Measurements from ENCODE around the gene UBL4A. TPM values are rescaled to one million over a fixed set of nuclear protein-coding genes. Genes with fewer than 3 reads are reported as not detected.

Gene UBL4A
- total RNA-seq, 1 donor from 2014 or later, result 20.9 TPM

DNA sequence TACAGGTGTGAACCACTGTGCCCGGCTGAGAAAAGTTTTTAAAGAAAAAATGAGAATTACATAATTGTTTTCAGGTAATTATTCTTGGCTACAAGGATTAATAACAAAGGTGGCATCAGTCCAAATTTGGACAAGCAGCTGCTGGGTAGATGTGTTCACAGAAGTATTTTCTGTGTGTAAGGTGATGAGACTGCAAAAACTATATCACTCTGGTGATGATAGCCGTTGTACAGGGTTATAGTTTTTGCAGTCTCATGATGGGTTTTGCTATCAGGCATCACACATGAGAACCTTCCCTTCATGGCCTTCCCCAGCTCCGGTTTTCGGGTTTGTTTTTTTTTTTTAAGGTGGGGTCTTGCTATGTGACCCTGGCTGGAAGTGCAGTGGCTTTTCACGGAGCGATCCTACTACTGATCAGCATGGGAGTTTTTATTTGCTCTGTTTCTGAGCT is 9.1 kb upstream of the UBL4A start:
- peaks cover 12% of the 10 kb centered on the region for H3K4me1 Mint-ChIP-seq
- CTCF ChIA-PET, result no interaction called here
- intact Hi-C loops (cut with micrococcal nuclease), result no loop called here
- POLR2A ChIA-PET, result interaction anchor here (0.6 to 0.8 kb wide), 3 partner anchors 12 to 98 kb away, joined by 3 to 4 read pairs (median 3); partner anchors contain the start of gene RPL10
- ATAC-seq (ENCODE audit: low read depth) (no peak), DNase-seq (no peak)
- H3K27me3 Mint-ChIP-seq, result no peaks in the 10 kb centered on the region
- no peak overlapping the region for H3K27ac Mint-ChIP-seq
- H3K36me3 Mint-ChIP-seq (ENCODE audit: low read depth), result no peaks in the 10 kb centered on the region
- TF ChIP-seq, protein P1, sequence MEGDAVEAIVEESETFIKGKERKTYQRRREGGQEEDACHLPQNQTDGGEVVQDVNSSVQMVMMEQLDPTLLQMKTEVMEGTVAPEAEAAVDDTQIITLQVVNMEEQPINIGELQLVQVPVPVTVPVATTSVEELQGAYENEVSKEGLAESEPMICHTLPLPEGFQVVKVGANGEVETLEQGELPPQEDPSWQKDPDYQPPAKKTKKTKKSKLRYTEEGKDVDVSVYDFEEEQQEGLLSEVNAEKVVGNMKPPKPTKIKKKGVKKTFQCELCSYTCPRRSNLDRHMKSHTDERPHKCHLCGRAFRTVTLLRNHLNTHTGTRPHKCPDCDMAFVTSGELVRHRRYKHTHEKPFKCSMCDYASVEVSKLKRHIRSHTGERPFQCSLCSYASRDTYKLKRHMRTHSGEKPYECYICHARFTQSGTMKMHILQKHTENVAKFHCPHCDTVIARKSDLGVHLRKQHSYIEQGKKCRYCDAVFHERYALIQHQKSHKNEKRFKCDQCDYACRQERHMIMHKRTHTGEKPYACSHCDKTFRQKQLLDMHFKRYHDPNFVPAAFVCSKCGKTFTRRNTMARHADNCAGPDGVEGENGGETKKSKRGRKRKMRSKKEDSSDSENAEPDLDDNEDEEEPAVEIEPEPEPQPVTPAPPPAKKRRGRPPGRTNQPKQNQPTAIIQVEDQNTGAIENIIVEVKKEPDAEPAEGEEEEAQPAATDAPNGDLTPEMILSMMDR (IDR thresholded peaks at IDR 0.05), result no peak
- H3K4me3 Mint-ChIP-seq, result no peak overlapping the region
- no peaks in the 10 kb centered on the region for H3K9me3 Mint-ChIP-seq

DNA sequence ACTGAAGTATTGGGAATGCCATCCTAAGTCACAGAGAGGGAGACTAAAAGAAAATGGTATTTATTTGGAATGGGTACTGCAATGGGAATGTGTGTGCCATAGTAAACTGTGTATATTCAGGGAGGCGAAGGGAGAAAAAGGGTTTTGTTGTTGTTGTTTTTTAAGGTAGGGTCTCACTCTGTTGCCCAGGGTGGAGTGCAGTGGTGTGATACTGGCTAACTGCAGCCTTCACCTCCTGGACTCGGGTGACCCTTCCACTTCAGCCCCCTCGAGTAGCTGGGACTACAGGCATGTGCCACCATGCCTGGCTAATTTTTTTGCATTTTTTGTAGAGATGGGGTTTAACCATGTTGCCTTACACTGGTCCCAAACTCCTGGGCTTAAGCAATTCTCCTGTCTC is 8.3 kb upstream of the UBL4A start:
- CTCF ChIA-PET, result no interaction called here
- TF ChIP-seq, protein P1 (IDR thresholded peaks at IDR 0.05), result no peak
- ATAC-seq (ENCODE audit: low read depth) (no peak), DNase-seq (no peak)
- Mint-ChIP-seq H3K27me3 (no peaks in the 10 kb centered on the region), H3K27ac (no peak overlapping the region), H3K4me3 (no peak overlapping the region), H3K4me1 (peaks cover 13% of the 10 kb centered on the region), H3K9me3 (no peaks in the 10 kb centered on the region), H3K36me3 (ENCODE audit: low read depth) (no peaks in the 10 kb centered on the region)
- intact Hi-C loops (cut with micrococcal nuclease), result loop anchor here (5.0 kb wide), 2 partner anchors 37 to 97 kb away; partner anchors contain the start of genes PLXNA3 and RPL10
- POLR2A ChIA-PET, result no interaction called here

DNA sequence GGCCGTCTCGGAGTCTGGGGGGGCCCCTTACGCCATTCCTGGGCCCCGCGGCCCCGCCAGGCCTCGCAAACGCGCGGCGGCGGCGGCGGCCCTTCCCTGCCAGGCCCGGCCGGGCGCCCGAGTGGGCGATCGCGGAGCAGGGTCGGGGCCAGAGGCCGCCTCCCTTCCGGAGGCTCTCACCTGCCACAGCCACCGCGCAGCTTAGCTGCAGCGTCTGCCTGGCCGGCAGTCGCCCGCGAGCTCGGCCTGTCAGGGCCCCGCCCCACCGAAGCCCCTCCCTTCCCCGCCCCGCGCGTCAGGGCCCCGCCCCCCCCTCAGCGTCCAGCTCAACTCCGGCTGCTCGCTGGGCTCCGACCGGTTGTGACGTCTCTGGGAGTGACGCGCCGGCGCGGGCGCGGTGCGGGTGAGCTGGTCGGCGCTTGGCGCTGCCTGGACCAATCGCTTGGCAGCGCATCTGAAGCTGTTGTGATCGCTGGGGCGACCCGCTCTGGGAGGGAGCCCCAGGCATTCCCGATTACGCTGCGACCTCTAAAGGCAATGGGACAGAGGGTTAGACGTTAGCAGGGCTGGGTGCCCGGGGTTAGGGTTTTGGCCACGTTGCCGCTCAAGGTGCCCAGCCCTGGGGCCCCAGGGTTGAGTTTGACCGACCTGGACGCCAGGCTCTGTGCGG is 4.1 kb upstream of the UBL4A start, which contains the start of gene SLC10A3:
Gene SLC10A3 (minus strand): TSS at position 216 of the 670 bp plus-strand sequence. CDS start 1,689 bp downstream, outside the sequence.
- no peaks in the 10 kb centered on the region for H3K27me3 Mint-ChIP-seq
- POLR2A ChIA-PET, result interaction anchor here (0.5 to 3.1 kb wide), 21 partner anchors 9 to 519 kb away, joined by 3 to 34 read pairs (median 5); partner anchors contain the start of genes ATP6AP1, DNASE1L1, EMD and FAM3A

DNA sequence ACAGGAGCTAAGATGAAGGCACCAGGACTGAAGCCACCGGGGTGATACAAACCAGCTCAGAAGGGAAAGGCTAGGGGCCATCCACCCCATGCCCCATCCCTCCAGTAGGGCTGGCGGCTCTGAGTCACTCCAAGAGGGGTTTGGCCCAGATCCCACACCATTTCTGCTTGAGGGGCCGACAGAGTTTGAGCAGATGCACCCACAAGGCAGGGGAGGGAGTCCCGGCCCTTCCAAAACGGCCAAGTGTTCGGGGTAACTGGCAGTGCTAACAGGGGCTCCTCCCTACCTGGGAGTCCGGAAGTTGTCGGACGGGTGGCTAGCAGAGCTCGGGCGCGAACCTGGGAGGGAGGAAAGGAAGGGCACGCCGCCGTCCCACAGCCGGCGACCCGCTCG is 3.6 kb upstream of the UBL4A start:
- Mint-ChIP-seq H3K27ac (peak overlapping the region; percentile 85), H3K36me3 (ENCODE audit: low read depth) (peaks cover 4% of the 10 kb centered on the region), H3K4me3 (peak overlapping the region; percentile 86), H3K9me3 (no peaks in the 10 kb centered on the region), H3K27me3 (no peaks in the 10 kb centered on the region), H3K4me1 (peaks cover 10% of the 10 kb centered on the region)
- TF ChIP-seq, protein P1 (IDR thresholded peaks at IDR 0.05), result no peak
- ATAC-seq (ENCODE audit: low read depth) (peak; percentile 5), DNase-seq (no peak)
- intact Hi-C loops (cut with micrococcal nuclease), result loop anchor here (1.0 to 5.0 kb wide), 4 partner anchors 11 to 93 kb away; partner anchors contain the start of genes FAM3A, LAGE3, PLXNA3 and RPL10
- CTCF ChIA-PET, result interaction anchor here (0.8 to 1.0 kb wide), 2 partner anchors 27 to 117 kb away, joined by 3 read pairs; no protein-coding TSS in a partner anchor
- POLR2A ChIA-PET, result interaction anchor here (0.5 to 3.1 kb wide), 19 partner anchors 10 to 519 kb away, joined by 3 to 34 read pairs (median 6); partner anchors contain the start of genes ATP6AP1, DNASE1L1, EMD and FAM3A

More for the DNA sequence above, 4.1 kb upstream of the UBL4A start, which contains the start of gene SLC10A3:
- no peaks in the 10 kb centered on the region for H3K9me3 Mint-ChIP-seq
- intact Hi-C loops (cut with micrococcal nuclease), result loop anchor here (1.0 to 5.0 kb wide), 4 partner anchors 11 to 93 kb away; partner anchors contain the start of genes FAM3A, LAGE3, PLXNA3 and RPL10
- H3K4me3 Mint-ChIP-seq, result peak within 1 kb of the TSS; percentile 88
- peak; percentile 82 for ATAC-seq (ENCODE audit: low read depth)
- H3K27ac Mint-ChIP-seq, result peak within 1 kb of the TSS; percentile 93
- TF ChIP-seq, protein P1 (IDR thresholded peaks at IDR 0.05), result no peak
- CTCF ChIA-PET, result interaction anchor here (0.8 to 1.0 kb wide), 2 partner anchors 26 to 117 kb away, joined by 3 read pairs; no protein-coding TSS in a partner anchor
- H3K4me1 Mint-ChIP-seq, result peaks cover 10% of the 10 kb centered on the region
- peaks cover 4% of the 10 kb centered on the region for H3K36me3 Mint-ChIP-seq (ENCODE audit: low read depth)
- peak; percentile 77 for DNase-seq

DNA sequence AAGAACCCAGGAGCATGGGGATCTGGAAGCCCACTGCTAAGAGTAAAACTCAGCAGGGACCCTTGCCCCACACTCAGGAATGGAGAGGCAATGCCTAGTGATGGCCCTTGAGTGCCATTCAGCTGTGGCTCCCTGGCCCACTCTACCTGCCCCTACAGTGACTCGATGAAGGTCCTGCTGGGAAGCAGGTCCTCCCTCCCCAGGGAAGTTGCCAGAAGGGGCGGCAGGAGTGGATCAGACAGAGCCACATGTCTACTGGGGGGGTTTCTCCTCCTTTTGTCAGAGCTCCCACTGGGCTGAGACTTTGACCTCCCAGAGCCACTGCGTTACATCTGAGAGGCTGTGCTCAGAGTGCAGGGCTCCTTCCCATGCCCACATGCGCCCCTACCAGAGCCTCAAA is 2.8 kb upstream of the UBL4A start:
- Mint-ChIP-seq H3K4me1 (peaks cover 10% of the 10 kb centered on the region), H3K27me3 (no peaks in the 10 kb centered on the region), H3K27ac (peak overlapping the region; percentile 85), H3K9me3 (no peaks in the 10 kb centered on the region), H3K4me3 (peak overlapping the region; percentile 86), H3K36me3 (ENCODE audit: low read depth) (peaks cover 4% of the 10 kb centered on the region)
- ATAC-seq (ENCODE audit: low read depth), result no peak
- no peak for DNase-seq
- POLR2A ChIA-PET, result interaction anchor here (1.0 to 3.1 kb wide), 11 partner anchors 9 to 508 kb away, joined by 3 to 34 read pairs (median 12); partner anchors contain the start of genes DNASE1L1, EMD, FAM3A and LAGE3
- CTCF ChIA-PET, result no interaction called here
- TF ChIP-seq, protein P1 (IDR thresholded peaks at IDR 0.05), result no peak
- intact Hi-C loops (cut with micrococcal nuclease), result no loop called here
